ENCODE measurements around the gene HSDL2. TPM values are rescaled to one million over a fixed set of nuclear protein-coding genes. Genes with fewer than 3 reads are reported as not detected.
A peak's percentile ranks its signal among the peaks of the same experiment; 100 is the strongest.
"Not testable (repeated sequence)": the region's sequence is repeated elsewhere in the genome, so short reads cannot be mapped to it uniquely, and the experiment has no call there.

Gene HSDL2
- polyA plus RNA-seq, 4 donors: 30.8 to 54.9 (median 40.1) TPM

DNA sequence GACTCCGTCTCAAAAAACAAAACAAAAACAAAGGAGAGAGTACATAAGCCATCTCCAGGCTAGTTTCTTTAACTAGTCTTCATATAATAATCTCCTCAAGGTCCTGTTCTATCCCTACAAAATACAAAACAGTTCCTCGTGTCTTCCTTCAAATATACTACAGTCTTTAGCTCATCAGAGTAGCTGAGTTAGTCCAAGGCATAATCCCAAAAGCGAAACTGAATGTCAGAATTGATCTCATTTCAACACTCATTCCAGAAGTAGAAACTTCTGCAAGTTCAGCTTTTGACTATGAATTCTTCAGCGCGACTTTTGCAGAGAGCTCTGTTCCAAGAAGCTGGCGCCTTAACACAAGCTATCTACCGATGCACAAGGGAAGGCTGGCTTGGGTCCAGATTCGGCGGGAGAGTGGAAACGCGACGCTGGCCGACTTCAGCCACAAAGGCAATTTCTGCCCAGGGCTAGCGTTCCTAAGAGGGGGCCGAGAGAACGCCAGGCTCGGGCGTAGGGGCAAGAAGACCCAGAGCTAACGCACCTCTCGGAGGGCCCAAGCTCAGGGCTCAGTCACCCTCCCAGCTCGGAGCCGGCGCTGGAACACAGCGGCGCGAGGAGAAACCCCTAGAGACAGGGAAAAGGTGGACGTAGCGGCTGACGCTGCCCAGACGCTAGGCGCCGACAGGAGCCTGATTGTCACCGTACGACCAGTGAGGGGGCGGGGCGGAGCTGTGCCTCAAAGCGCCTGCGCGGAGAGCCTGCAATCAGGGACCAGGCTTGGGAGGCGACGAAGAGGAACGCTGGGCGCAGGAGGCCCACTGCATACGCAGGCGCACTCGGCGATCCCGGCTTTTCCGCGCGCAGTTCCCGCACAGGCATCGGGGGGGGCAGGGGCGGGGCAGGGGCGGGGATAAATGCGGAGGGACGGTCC, 469 bp upstream of the HSDL2 start:
- peaks cover 0 to 3% of the 10 kb centered on the region in 2 donors for H3K9me3 ChIP-seq (ENCODE audit: control insufficient read depth in 2 of 2, insufficient read depth in 1 of 2, low read depth in 1 of 2, low read length in 1 of 2)
- FAIRE-seq (no peak), DNase-seq (peak; percentile 99)
- H3K36me3 ChIP-seq (ENCODE audit: control insufficient read depth in 3 of 3, insufficient read depth in 2 of 3, low read depth in 1 of 3, low read length in 3 of 3): no peaks in the 10 kb centered on the region
- peaks cover 2 to 5% (median 5%) of the 10 kb centered on the region in 3 donors for H3K4me1 ChIP-seq (ENCODE audit: control insufficient read depth in 3 of 3, insufficient read depth in 2 of 3, low read depth in 1 of 3, low read length in 2 of 3)
- H3K4me3 ChIP-seq (ENCODE audit: low read depth in 1 of 3, low read length in 3 of 3): peak overlapping the region; percentile 69 to 81 (median 75)
- 0 to 1% (median 1%) methylated on average over 48 to 57 of the region's 57 CpGs for WGBS, 3 donors
- H3K27me3 ChIP-seq (ENCODE audit: control insufficient read depth in 3 of 3, insufficient read depth in 3 of 3, low read length in 3 of 3): no peaks in the 10 kb centered on the region
- H3K27ac ChIP-seq (ENCODE audit: low read depth in 1 of 3, low read length in 2 of 3): peak overlapping the region; percentile 95 to 97 (median 95)

DNA sequence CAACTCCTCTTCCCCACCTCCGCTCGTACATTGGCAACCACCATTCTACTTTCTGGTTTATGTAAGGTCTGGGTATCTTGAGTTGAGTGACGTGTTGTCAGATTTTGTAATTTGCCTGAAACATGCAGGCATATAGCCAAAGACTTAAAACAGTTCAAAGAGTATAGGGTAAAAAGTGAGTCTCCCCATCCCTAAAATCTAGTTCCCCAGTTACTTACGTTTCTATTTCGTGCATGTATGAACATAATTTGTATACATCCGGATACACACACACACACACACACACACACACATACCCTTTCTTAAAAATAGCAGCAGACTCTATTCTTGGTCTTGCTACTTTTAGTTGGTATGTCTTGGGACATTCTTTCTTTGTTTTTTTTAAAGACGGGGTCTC, 915 bp downstream of the HSDL2 start:
- Histone ChIP-seq H3K4me1 (ENCODE audit: control insufficient read depth in 3 of 3, insufficient read depth in 2 of 3, low read depth in 1 of 3, low read length in 2 of 3) (peaks cover 2 to 5% (median 5%) of the 10 kb centered on the region in 3 donors), H3K36me3 (ENCODE audit: control insufficient read depth in 3 of 3, insufficient read depth in 2 of 3, low read depth in 1 of 3, low read length in 3 of 3) (peaks cover 0 to 2% (median 0%) of the 10 kb centered on the region in 3 donors), H3K9me3 (ENCODE audit: control insufficient read depth in 2 of 2, insufficient read depth in 1 of 2, low read depth in 1 of 2, low read length in 1 of 2) (no peaks in the 10 kb centered on the region), H3K27ac (ENCODE audit: low read depth in 1 of 3, low read length in 2 of 3) (peak overlapping the region in 2 of 3 donors; percentile 27 to 87), H3K27me3 (ENCODE audit: control insufficient read depth in 3 of 3, insufficient read depth in 3 of 3, low read length in 3 of 3) (no peaks in the 10 kb centered on the region), H3K4me3 (ENCODE audit: low read depth in 1 of 3, low read length in 3 of 3) (peak overlapping the region; percentile 27 to 81 (median 69))
- DNase-seq (peak in 1 of 2 donors; percentile 29), FAIRE-seq (no peak)
- 27 to 36% (median 28%) methylated on average over 7 of the region's 7 CpGs for WGBS, 3 donors

DNA sequence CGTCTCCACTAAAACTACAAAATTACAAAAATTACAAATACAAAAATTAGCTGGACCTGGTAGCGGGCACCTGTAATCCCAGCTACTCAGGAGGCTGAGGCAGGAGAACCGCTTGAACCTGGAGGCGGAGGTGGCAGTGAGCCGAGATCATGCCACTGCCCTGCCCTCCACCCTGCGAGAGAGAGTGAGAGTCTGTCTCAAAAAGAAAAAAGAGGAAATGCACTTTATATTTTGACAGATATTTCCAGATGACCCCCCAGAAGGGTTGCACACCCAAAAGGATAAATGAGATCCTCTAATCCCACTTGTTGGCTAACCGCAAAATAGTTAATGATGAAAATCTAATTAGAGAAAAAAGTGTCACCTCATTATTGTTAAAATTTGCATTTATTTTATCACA, 2.2 kb downstream of the HSDL2 start:
- Histone ChIP-seq H3K27ac (ENCODE audit: low read depth in 1 of 3, low read length in 2 of 3) (no peak overlapping the region), H3K4me1 (ENCODE audit: control insufficient read depth in 3 of 3, insufficient read depth in 2 of 3, low read depth in 1 of 3, low read length in 2 of 3) (peaks cover under 1 to 5% (median 5%) of the 10 kb centered on the region in 3 donors)

DNA sequence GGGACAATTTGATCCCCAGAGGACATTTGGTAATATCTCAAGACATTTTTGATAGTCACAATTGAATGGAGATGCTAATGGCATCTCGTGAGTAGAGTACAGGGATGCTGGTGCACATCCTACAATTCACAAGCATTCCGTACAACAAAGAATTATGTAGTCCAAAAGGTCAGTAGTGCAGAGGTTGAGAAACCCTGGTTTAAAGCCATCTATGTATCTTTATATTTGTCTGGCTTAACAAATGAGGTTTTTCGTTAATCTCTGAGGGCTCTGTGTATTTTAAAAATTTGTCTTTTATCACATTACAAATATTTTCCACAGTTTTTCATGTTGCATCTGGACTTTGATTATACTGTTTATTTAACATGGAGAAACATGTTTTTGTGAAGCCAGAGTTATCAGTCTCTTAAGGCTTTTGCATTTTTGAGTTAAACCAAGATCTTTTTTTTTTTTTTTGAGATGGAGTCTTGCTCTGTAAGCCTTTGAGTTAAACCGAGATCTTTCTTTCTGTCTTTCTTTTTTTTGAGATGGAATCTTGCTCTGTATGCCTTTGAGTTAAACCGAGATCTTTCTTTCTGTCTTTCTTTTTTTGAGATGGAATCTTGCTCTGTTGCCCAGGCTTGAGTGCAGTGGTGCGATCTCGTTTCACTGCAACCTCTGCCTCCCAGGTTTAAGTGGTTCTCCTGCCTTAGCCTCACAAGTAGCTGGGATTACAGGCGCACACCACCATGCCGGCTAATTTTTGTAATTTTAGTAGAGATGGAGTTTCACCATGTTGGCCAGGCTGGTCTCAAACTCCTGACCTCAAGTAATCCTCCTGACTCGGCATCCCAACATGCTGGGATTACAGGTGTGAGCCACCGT, 2.8 kb downstream of the HSDL2 start:
- Histone ChIP-seq H3K36me3 (ENCODE audit: control insufficient read depth in 3 of 3, insufficient read depth in 2 of 3, low read depth in 1 of 3, low read length in 3 of 3) (peaks cover 0 to 6% (median 0%) of the 10 kb centered on the region in 3 donors), H3K9me3 (ENCODE audit: control insufficient read depth in 2 of 2, insufficient read depth in 1 of 2, low read depth in 1 of 2, low read length in 1 of 2) (no peaks in the 10 kb centered on the region), H3K27me3 (ENCODE audit: control insufficient read depth in 3 of 3, insufficient read depth in 3 of 3, low read length in 3 of 3) (no peaks in the 10 kb centered on the region), H3K4me3 (ENCODE audit: low read depth in 1 of 3, low read length in 3 of 3) (no peak overlapping the region), H3K27ac (ENCODE audit: low read depth in 1 of 3, low read length in 2 of 3) (no peak overlapping the region), H3K4me1 (ENCODE audit: control insufficient read depth in 3 of 3, insufficient read depth in 2 of 3, low read depth in 1 of 3, low read length in 2 of 3) (peaks cover 0 to 5% (median 5%) of the 10 kb centered on the region in 3 donors)
- no peak for FAIRE-seq
- peak; percentile 21 to 33 for DNase-seq
- WGBS, 3 donors: 74 to 75% (median 75%) methylated on average over 11 of the region's 11 CpGs

More for the DNA sequence above, 2.2 kb downstream of the HSDL2 start:
- whole genome bisulfite sequencing, 3 donors: 88 to 95% (median 91%) methylated on average over 7 of the region's 7 CpGs
- peaks cover 0 to 6% (median 0%) of the 10 kb centered on the region in 3 donors for H3K36me3 ChIP-seq (ENCODE audit: control insufficient read depth in 3 of 3, insufficient read depth in 2 of 3, low read depth in 1 of 3, low read length in 3 of 3)
- FAIRE-seq (no peak), DNase-seq (no peak)
- H3K9me3 ChIP-seq (ENCODE audit: control insufficient read depth in 2 of 2, insufficient read depth in 1 of 2, low read depth in 1 of 2, low read length in 1 of 2): no peaks in the 10 kb centered on the region
- H3K4me3 ChIP-seq (ENCODE audit: low read depth in 1 of 3, low read length in 3 of 3): no peak overlapping the region
- H3K27me3 ChIP-seq (ENCODE audit: control insufficient read depth in 3 of 3, insufficient read depth in 3 of 3, low read length in 3 of 3): no peaks in the 10 kb centered on the region

DNA sequence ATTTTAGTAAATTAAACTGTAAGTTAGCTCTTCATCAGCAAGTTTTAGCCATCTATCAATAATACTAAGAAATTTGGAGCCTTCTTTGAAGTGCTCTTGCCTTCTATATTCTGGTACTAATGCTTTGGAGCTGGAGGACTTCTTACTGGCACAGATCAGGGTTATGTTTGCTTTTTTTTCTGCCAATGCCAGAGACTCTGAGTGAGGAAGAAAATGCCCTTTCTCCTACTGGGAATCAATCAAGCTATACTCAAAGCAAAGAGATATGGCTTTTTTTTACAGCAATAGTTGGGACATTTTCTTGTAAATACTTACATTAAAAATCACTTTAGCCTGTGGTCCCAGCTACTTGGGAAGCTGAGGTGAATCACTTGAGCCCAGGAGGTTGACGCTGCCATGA, 4.3 kb downstream of the HSDL2 start:
- Histone ChIP-seq H3K4me1 (ENCODE audit: control insufficient read depth in 3 of 3, insufficient read depth in 2 of 3, low read depth in 1 of 3, low read length in 2 of 3) (peaks cover 0 to 5% (median 5%) of the 10 kb centered on the region in 3 donors), H3K27ac (ENCODE audit: low read depth in 1 of 3, low read length in 2 of 3) (no peak overlapping the region), H3K27me3 (ENCODE audit: control insufficient read depth in 3 of 3, insufficient read depth in 3 of 3, low read length in 3 of 3) (no peaks in the 10 kb centered on the region), H3K4me3 (ENCODE audit: low read depth in 1 of 3, low read length in 3 of 3) (no peak overlapping the region), H3K9me3 (ENCODE audit: control insufficient read depth in 2 of 2, insufficient read depth in 1 of 2, low read depth in 1 of 2, low read length in 1 of 2) (no peaks in the 10 kb centered on the region), H3K36me3 (ENCODE audit: control insufficient read depth in 3 of 3, insufficient read depth in 2 of 3, low read depth in 1 of 3, low read length in 3 of 3) (peaks cover 0 to 8% (median 0%) of the 10 kb centered on the region in 3 donors)
- WGBS, 3 donors: 89 to 95% (median 95%) methylated on average over 1 of the region's 1 CpG
- FAIRE-seq: no peak
- no peak for DNase-seq

DNA sequence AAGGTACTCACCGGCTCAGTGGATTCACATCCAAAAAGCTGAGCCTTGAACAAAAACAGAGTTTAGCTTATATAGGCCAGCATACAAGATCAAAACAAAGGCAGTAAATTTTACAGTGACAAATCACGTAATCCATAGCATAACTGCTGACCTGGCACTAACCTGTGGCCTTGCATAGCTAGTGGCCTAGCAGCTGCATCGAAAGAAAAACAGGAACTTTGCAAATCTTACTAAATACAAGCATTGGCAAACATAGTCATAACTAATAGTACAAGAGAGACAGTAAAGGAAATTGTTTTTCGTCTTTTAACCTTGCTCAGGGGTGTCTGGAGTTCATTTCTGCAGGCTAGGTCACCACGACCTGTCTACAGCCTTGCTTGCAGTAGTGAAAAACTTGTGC, 4.8 kb downstream of the HSDL2 start:
- Histone ChIP-seq H3K27ac (ENCODE audit: low read depth in 1 of 3, low read length in 2 of 3) (no peak overlapping the region), H3K4me3 (ENCODE audit: low read depth in 1 of 3, low read length in 3 of 3) (no peak overlapping the region), H3K4me1 (ENCODE audit: control insufficient read depth in 3 of 3, insufficient read depth in 2 of 3, low read depth in 1 of 3, low read length in 2 of 3) (peaks cover 0 to 5% (median 5%) of the 10 kb centered on the region in 3 donors), H3K27me3 (ENCODE audit: control insufficient read depth in 3 of 3, insufficient read depth in 3 of 3, low read length in 3 of 3) (no peaks in the 10 kb centered on the region), H3K36me3 (ENCODE audit: control insufficient read depth in 3 of 3, insufficient read depth in 2 of 3, low read depth in 1 of 3, low read length in 3 of 3) (peaks cover 0 to 8% (median 0%) of the 10 kb centered on the region in 3 donors), H3K9me3 (ENCODE audit: control insufficient read depth in 2 of 2, insufficient read depth in 1 of 2, low read depth in 1 of 2, low read length in 1 of 2) (peaks cover 0 to 2% of the 10 kb centered on the region in 2 donors)
- 62 to 69% (median 63%) methylated on average over 5 of the region's 5 CpGs for WGBS, 3 donors
- FAIRE-seq (no peak), DNase-seq (peak in 1 of 2 donors; percentile 14)

DNA sequence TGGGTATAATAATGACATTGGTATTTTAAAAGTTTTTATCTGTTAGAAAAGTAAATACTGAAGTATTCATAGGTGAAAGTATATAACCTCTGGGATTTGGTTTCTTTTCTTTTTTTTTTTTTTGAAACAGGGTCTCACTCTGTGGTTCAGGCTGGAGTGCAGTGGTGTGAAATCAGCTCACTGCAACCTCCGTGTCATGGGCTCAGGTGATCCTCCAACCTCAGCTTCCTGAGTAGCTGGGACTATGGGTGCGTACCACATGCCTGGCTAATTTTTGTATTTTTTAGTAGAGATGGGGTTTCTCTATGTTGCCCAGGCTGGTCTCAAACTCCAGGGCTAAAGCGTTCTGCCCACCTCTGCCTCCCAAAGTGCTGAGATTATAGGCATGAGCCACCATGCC, 7.2 kb downstream of the HSDL2 start:
- DNase-seq: no peak
- H3K4me3 ChIP-seq (ENCODE audit: low read depth in 1 of 3, low read length in 3 of 3): no peak overlapping the region
- peaks cover 0 to 5% of the 10 kb centered on the region in 2 donors for H3K9me3 ChIP-seq (ENCODE audit: control insufficient read depth in 2 of 2, insufficient read depth in 1 of 2, low read depth in 1 of 2, low read length in 1 of 2)
- H3K36me3 ChIP-seq (ENCODE audit: control insufficient read depth in 3 of 3, insufficient read depth in 2 of 3, low read depth in 1 of 3, low read length in 3 of 3): peaks cover 0 to 8% (median 0%) of the 10 kb centered on the region in 3 donors
- H3K4me1 ChIP-seq (ENCODE audit: control insufficient read depth in 3 of 3, insufficient read depth in 2 of 3, low read depth in 1 of 3, low read length in 2 of 3): no peaks in the 10 kb centered on the region
- FAIRE-seq: no peak
- 80 to 91% (median 80%) methylated on average over 3 of the region's 3 CpGs for WGBS, 3 donors
- no peak overlapping the region for H3K27ac ChIP-seq (ENCODE audit: low read depth in 1 of 3, low read length in 2 of 3)
- no peaks in the 10 kb centered on the region for H3K27me3 ChIP-seq (ENCODE audit: control insufficient read depth in 3 of 3, insufficient read depth in 3 of 3, low read length in 3 of 3)

DNA sequence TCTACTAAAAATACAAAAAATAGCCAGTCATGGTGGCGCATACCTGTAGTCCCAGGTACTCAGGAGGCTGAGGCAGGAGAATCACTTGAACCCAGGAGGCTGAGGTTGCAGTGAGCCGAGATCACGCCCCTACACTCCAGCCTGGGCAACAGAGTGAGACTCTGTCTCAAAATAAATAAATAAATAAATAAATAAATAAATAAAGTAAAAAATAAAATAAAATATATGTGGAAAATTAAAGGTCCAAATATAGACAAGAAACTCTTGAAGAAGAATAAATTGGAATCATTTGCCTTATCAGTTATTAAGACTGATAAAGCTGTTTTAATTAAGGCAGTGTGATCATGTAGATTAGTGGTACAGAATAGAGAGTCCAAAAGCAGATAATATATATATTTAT, 10.0 kb downstream of the HSDL2 start:
- not testable (repeated sequence) for H3K27me3 ChIP-seq (ENCODE audit: control insufficient read depth in 3 of 3, insufficient read depth in 3 of 3, low read length in 3 of 3); DNase-seq; FAIRE-seq; H3K36me3 ChIP-seq (ENCODE audit: control insufficient read depth in 3 of 3, insufficient read depth in 2 of 3, low read depth in 1 of 3, low read length in 3 of 3); H3K4me1 ChIP-seq (ENCODE audit: control insufficient read depth in 3 of 3, insufficient read depth in 2 of 3, low read depth in 1 of 3, low read length in 2 of 3); H3K27ac ChIP-seq (ENCODE audit: low read depth in 1 of 3, low read length in 2 of 3); H3K4me3 ChIP-seq (ENCODE audit: low read depth in 1 of 3, low read length in 3 of 3)
- peaks cover 0 to 11% of the 10 kb centered on the region in 2 donors for H3K9me3 ChIP-seq (ENCODE audit: control insufficient read depth in 2 of 2, insufficient read depth in 1 of 2, low read depth in 1 of 2, low read length in 1 of 2)
- WGBS, 3 donors: 97 to 100% (median 98%) methylated on average over 3 of the region's 3 CpGs
